A549 (cell line): ENCODE data around the gene PLEKHM2.

Experiments used
- CEBPB ChIP-seq, 2 experiments: fragments of >200 bp in 1 of 2; sonication (Bioruptor Twin) in 1 of 2; formaldehyde crosslinking in 1 of 2; IDR thresholded peaks; 2 replicates each; pipeline ENCODE4 v1.6.1; 2012 to 2016
- CTCF ChIP-seq: fragments of >200 bp; sonication (Bioruptor Twin); formaldehyde crosslinking; IDR thresholded peaks from 3 replicates; pipeline ENCODE4 v1.5.1; 2016
- ELK1 ChIP-seq: fragments of 150-350 bp; IDR thresholded peaks from 2 replicates; pipeline ENCODE4 v1.6.1; 2014; ENCODE audit warnings: low read depth, mild to moderate bottlenecking, low read length
- HOXA7 ChIP-seq: fragments of 250-450 bp; sonication (Bioruptor Pico); IDR thresholded peaks from 2 replicates; pipeline ENCODE4 v1.5.0; 2020; ENCODE audit warnings: mild to moderate bottlenecking, moderate library complexity
- JUN ChIP-seq, 2 experiments: fragments of >200 bp; sonication (Bioruptor Twin); formaldehyde crosslinking; IDR thresholded peaks; 2 replicates in 1 of 2; 3 replicates in 1 of 2; pipeline ENCODE4 v1.6.1; 2016 to 2017
- JUNB ChIP-seq: fragments of >200 bp; sonication (Bioruptor Twin); formaldehyde crosslinking; IDR thresholded peaks from 2 replicates; pipeline ENCODE4 v1.6.1; 2016
- KDM5A ChIP-seq: fragments of 200-600 bp; sonication (generic); IDR thresholded peaks from 2 replicates; pipeline ENCODE4 v1.6.1; 2016; ENCODE audit warnings: antibody characterized with exemption, mild to moderate bottlenecking
- PBX3 ChIP-seq: IDR thresholded peaks from 2 replicates; pipeline ENCODE4 v1.6.1; 2012
- POLR2A ChIP-seq: IDR thresholded peaks from 2 replicates; pipeline ENCODE4 v1.6.1; 2012; ENCODE audit warnings: mild to moderate bottlenecking, low read length
- RAD21 ChIP-seq, 2 experiments: fragments of >200 bp in 1 of 2; sonication (Bioruptor Twin) in 1 of 2; formaldehyde crosslinking in 1 of 2; IDR thresholded peaks in 1 of 2; conservative IDR thresholded peaks in 1 of 2; 2 replicates in 1 of 2; 3 replicates in 1 of 2; pipeline ENCODE4 v1.6.1; 2012 to 2018; ENCODE audit warnings: inconsistent platforms in 1 of 2
- RCOR1 ChIP-seq: fragments of 150-350 bp; IDR thresholded peaks from 2 replicates; pipeline ENCODE4 v1.6.1; 2014; ENCODE audit warnings: antibody characterized with exemption, low read length, low read depth
- ZC3H11A ChIP-seq: fragments of 450-650 bp; IDR thresholded peaks from 2 replicates; pipeline ENCODE4 v1.6.1; 2014; ENCODE audit warnings: antibody characterized with exemption, mild to moderate bottlenecking

GRCh38 chr1:15657021-15657420 is 27.1 kb upstream of the PLEKHM2 start:
- TF ChIP-seq JUN (IDR thresholded peaks at IDR 0.05) (no peak), HOXA7 (no peak), CTCF (no peak), ZC3H11A (no peak), CEBPB (IDR thresholded peaks at IDR 0.05) (no peak), PBX3 (no peak), POLR2A (no peak), KDM5A (no peak), RAD21 (conservative IDR thresholded peaks at IDR 0.05 in 1 of 2, IDR thresholded peaks at IDR 0.05 in 1 of 2) (no peak), ELK1 (no peak), JUNB (no peak), RCOR1 (no peak)
